T-helper 2 cell treated with Interferon-gamma antibody and Interleukin-4, amounts not matched to agents 100 ng/mL and 5 ng/mL, for 36 hours (primary cell): ENCODE data around the gene DGKZ. TPM values are rescaled to one million over a fixed set of nuclear protein-coding genes. Genes with fewer than 3 reads are reported as not detected.
"Not testable (repeated sequence)": the region's sequence is repeated elsewhere in the genome, so short reads cannot be mapped to it uniquely, and the experiment has no call there.

Source experiments
- intact Hi-C: fragments of 100-400 bp; cut with micrococcal nuclease; formaldehyde crosslinking; loops from one replicate; pipeline ENCODE4 v1.15.1; 2023
- total RNA-seq: library from RNA; stranded (reverse); gene quantifications from 2 replicates; pipeline ENCODE4 v1.2.3, GENCODE V29; 2022

The DGKZ gene
- total RNA-seq, 1 donor from 2014 or later: 152 TPM

DNA sequence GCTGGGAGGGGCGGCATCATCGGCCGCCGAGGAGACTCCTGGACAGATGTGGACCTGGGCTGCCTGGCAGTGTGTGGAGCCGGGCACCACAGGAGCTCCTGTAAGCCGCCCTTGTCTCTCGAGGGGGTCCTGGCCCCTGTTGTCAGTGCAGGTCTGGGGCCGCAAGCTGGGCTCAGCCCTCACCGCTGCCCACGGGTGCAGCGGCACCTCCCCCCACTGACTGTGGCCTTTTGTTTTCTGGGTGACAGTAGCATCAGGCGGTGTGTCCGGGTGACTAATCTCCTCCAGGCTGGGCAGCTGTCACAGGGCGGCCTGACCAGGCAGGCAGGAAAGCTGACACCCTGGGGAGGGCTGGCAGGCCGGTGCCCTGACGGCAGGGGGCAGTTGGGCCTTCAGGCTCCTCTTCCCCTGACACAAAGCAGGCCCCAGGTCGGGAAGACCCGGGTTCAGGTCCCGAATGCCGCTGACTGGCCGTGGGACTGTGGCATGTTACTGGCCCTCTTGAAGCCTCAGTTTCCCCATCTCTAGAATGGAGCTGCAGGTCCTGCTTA, 16.3 kb downstream of the DGKZ start:
- intact Hi-C loops: no loop called here

DNA sequence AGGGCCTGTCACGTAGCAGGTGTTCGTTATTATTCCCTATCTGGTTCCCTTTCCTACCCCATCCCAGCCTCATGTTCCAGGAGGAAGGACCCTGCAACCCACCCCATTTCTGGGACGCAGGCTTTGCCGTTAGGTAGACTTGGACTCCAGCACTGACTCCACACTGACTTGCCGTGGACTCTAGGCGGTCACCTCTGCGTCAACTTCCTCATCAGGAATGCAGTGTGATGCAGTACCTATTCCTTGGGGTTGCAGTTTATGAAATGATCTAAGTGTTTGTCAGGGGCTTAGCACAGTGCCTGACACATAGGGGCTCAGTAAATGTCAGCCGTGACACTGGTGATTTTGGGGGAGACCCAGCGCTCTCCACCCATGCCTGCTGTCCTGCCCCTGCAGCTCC, 16.8 kb downstream of the DGKZ start:
- intact Hi-C loops: no loop called here

DNA sequence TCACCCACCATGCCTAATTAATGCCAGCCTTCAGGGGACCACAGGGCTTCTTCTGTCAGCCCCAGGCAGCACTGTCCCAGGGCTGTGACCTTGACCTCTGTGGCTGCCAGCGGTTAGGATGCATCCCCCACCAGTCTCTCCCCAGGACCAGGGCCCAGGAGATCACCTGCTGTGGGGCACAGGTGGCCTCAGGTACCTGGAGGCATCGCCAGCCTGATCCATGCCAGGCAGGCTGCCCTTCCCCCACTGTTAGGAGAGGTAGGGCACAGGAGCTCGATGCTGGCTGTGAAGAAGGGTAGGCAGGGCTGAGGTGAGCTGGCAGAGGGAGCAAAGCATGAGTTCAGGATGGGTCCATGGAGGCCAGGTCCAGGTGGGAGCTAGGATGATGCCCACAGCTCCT, 17.5 kb downstream of the DGKZ start:
- intact Hi-C loops: no loop called here

DNA sequence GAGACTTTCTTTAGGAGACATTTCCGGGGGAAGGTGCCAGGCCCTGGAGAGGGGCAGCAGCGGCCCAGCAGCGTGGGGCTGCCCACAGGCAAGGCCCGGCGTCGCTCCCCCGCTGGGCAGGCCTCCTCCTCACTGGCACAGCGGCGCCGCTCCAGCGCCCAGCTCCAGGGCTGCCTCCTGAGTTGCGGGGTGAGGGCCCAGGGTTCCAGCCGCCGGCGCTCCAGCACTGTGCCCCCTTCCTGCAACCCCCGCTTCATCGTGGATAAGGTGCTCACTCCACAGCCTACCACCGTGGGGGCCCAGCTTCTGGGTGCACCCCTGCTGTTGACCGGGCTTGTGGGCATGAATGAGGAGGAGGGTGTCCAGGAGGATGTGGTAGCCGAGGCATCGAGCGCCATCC, 19.0 kb downstream of the DGKZ start:
- intact Hi-C loops: no loop called here

DNA sequence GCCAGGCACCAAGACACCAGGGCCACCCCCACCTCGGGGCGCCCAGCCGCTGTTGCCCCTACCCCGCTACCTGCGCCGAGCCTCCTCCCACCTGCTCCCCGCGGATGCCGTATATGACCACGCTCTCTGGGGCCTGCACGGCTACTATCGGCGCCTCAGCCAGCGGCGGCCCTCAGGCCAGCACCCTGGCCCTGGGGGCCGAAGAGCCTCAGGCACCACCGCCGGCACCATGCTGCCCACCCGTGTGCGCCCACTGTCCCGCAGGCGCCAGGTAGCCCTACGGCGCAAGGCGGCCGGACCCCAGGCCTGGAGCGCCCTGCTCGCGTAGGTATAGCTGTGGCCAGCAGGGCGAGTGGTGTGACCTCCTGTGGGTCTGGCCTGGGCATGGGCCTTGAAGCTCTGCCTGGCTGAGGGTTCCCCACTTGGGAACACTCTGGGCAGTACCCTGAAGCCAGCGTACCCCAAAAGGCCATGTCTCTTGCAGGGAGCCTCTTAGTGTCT, 19.4 kb downstream of the DGKZ start:
- intact Hi-C loops: loop anchor here (1.0 kb wide), 2 partner anchors 14 to 127 kb away; no protein-coding TSS in a partner anchor

DNA sequence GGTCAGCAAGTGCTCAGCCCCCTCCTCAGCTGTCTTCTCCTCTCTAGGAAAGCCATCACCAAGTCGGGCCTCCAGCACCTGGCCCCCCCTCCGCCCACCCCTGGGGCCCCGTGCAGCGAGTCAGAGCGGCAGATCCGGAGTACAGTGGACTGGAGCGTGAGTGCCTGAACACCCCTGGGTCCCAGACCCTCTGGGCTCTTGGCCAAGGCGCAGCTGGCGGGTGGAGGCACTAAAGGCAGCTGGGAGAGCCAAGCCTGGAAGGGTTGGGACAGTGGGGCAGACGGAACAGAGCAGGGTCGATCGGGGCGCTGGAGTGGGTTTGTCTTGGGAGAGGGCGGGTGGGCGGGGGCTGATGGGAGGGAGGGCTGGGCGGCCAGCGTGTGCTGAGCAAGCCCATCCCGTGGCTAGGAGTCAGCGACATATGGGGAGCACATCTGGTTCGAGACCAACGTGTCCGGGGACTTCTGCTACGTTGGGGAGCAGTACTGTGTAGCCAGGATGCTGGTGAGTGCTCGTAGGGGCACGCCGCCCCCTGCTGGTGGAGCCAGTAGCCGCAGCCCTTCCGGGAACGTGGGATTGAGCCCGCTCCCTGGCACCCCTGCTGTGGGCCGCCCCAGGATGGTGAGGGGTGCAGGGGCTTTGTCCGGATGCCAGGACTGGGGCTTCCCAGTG, 20.1 kb downstream of the DGKZ start:
- intact Hi-C loops: loop anchor here (1.0 kb wide), 2 partner anchors 15 to 128 kb away; no protein-coding TSS in a partner anchor

DNA sequence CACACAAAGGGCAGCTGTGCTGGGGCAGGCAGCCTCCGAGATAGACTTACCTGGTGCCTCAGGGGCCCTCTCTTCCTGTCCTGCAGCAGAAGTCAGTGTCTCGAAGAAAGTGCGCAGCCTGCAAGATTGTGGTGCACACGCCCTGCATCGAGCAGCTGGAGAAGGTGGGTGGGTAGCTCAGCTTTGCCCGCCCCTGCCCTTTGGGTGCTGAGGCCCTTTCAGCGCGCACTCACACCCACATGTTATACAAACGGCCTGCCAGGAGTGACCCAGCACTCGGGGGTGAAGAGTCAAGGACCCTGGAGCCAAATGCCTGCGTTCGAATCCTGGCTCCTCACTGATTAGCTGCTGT, 20.6 kb downstream of the DGKZ start:
- intact Hi-C loops: loop anchor here (1.0 kb wide), 2 partner anchors 16 to 129 kb away; no protein-coding TSS in a partner anchor

DNA sequence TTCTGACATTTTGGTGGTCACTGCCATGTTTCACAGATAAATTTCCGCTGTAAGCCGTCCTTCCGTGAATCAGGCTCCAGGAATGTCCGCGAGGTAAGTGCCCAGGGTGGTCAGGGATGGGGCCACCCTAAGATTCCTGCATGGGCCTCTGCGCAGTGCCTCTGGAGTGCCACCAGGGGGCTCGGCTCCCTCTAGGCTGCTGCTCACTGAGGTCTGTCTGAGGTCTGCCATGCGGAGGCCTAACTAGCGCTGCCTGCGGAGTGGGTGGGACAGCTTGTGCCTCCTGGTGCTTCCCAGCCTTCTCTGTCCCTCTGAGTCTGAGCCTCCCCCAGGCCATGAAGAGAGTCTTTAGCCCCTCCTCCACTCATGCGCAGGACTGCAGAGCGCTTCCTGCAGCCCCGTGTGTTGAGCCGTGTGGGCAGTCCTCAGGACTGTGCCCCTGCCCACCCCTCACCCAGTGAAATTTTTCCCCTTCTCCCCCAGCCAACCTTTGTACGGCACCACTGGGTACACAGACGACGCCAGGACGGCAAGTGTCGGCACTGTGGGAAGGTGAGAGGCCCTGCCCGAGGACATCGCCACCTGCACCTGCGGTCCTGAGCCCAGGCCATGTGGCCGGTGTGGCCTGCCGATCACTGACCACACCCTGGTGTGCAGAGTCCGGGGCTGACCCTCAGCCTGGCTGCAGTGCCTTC, 22.3 kb downstream of the DGKZ start:
- intact Hi-C loops: no loop called here

DNA sequence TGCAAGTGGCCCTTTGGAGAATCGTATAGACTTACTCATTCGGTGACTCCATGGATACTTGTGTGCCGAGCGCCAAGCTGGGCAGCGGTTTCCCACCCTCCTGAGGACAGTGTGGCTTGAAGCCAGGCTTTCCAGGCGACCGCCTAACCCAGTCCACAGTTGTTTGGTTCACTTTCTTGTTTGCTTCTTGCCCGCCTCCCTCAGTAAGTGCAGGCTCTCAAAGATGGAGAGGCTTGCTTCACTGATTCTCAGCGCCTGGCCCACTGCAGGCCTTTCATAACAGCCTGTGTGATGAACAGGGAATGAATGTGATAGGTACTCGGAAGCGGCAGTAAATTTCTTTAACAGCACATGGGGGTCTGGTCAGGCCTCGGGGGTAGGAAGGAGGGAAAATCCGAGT, 23.0 kb downstream of the DGKZ start:
- intact Hi-C loops: no loop called here

DNA sequence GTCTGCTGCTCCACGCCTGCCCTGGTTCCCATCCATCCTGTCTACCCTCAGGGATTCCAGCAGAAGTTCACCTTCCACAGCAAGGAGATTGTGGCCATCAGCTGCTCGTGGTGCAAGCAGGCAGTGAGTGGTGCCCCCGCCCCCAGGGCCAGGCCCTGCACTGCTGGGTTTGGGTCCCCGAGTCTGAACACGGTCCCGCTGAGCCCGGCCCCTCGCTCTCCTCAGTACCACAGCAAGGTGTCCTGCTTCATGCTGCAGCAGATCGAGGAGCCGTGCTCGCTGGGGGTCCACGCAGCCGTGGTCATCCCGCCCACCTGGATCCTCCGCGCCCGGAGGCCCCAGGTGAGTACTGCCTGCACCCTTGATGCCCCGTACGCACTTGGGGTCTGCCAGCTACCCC, 24.0 kb downstream of the DGKZ start:
- intact Hi-C loops: not testable (repeated sequence)

DNA sequence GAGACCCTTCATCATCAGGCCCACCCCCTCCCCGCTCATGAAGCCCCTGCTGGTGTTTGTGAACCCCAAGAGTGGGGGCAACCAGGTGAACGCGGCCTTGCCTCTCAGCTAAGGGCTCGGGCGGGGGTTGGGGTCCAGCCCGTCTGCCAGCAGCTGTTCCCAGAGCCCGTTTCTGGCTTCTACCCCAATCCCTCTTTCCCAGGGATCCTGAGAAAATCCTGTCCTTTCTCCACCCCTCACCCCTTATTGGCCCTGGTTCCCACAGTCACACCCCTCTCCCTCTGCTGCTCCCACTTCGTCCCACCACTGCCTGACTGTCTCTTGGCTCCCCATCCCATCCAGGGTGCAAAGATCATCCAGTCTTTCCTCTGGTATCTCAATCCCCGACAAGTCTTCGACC, 24.8 kb downstream of the DGKZ start:
- intact Hi-C loops: no loop called here

DNA sequence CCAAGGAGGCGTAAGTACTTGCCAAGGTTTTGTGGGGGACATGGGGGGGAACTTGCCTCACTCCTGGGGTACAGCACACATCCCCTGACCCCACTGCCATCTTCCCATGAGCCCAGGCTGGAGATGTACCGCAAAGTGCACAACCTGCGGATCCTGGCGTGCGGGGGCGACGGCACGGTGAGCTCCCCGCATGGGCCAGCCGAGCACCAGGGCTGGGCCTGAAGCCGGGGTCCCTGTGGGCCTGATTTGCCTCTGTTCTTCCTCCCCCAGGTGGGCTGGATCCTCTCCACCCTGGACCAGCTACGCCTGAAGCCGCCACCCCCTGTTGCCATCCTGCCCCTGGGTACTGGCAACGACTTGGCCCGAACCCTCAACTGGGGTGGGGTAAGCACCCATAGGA, 25.2 kb downstream of the DGKZ start:
- intact Hi-C loops: not testable (repeated sequence)

DNA sequence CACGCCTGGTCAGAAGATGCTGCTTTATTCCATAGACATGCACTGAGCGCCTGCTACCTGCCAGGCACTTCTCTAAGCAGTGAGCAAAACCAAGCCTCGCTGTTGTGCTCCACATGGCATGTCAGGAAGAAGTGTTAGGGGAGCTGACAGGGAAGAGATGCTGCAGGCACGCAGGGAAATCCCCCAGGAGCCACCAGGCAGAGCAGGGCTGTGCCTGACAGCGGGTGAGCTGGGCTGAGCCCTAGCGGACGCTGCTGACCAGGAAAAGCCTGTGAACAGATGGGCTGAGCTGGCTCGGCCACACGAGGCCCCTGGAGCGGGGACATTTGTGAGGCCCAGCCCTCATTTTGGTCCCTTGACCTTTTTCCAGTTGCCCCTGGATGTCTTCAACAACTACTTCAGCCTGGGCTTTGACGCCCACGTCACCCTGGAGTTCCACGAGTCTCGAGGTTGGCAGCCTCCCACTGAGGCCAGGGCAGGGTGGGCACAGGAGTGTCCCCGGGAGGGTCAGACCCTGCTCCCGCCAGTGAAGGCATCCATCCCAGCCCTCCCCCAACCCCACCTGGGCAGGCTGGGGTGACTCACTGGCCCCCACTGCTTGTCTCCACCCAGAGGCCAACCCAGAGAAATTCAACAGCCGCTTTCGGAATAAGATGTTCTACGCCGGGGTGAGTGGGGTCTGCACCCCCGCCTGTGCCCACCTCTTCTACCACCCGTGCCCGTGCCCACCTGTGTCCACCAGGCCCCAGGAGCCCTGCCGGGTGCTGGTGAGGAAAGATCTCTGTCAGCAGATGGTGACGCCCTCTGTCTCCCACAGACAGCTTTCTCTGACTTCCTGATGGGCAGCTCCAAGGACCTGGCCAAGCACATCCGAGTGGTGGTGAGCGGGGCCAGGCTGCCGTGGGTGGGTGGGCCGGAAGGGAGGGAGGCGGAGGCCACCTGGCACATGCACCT, 26.8 kb downstream of the DGKZ start:
- intact Hi-C loops: no loop called here

DNA sequence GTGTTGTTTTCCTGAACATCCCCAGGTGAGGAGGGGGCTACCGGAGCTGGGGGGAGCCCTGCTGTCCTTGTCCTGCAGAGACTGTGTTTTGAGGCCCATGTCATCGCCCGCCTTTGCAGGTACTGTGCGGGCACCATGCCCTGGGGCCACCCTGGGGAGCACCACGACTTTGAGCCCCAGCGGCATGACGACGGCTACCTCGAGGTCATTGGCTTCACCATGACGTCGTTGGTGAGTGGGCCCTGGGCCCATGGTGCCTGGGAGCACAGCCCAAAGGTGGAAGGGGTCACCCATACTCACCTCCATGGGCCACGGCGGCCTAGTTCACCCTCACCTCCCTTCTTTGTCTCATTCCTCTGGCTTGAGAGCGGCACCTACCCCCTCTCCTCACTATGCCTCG, 27.6 kb downstream of the DGKZ start:
- intact Hi-C loops: no loop called here

DNA sequence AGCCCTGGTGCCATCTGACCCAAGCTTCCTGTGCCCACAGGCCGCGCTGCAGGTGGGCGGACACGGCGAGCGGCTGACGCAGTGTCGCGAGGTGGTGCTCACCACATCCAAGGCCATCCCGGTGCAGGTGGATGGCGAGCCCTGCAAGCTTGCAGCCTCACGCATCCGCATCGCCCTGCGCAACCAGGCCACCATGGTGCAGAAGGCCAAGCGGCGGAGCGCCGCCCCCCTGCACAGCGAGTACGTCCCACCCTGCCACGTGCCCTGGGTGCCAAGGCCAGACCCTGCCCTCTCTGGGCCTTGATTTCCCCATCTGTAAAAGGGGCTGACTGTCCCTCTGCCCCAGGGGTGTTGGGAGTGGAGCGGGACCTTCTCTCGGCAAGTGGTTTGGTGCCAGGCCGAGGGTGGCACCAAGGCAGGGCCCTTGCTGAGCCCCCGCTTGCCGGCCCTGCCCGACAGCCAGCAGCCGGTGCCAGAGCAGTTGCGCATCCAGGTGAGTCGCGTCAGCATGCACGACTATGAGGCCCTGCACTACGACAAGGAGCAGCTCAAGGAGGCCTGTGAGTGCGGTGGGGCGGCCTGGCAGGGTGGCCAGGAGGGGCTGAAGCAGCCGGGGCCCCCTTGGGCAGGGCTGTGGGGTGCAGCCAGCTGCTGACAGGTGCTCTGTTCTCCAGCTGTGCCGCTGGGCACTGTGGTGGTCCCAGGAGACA, 28.3 kb downstream of the DGKZ start:
- intact Hi-C loops: no loop called here

DNA sequence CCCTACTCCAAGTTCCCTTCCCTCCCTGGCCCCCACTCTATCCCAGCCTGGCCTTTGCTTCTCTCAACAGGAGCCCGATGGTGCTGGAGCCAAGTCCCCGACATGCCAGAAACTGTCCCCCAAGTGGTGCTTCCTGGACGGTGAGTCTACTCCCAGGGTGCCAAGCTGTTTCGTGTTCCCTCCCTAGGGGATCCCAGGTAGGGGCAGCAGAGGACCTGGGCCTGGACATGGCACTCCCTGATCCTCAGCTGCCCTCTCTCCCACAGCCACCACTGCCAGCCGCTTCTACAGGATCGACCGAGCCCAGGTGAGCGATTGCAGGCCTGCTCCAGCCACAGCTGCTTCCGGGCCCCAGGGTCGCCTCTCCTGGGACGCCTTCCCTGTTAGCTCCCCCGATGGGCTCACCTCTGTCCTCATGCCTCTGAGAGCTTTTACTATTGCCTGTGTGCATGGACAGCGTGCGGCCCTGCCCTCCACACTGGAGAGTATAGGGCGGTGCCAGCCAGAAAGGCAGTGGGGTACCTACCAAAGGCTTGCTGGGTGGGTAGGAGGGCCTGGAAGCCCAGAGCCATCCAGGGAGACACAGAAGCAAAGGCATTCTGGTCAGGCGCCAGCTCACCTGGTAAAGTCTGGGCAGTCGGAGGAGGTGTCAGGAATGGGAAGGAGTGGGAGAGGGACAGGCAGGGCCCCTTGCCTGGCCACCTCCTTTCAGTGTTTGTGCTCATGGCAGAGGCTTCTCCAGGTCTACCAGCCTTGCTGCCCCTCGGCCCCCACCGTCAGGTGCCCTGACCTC, 29.2 kb downstream of the DGKZ start:
- intact Hi-C loops: no loop called here

DNA sequence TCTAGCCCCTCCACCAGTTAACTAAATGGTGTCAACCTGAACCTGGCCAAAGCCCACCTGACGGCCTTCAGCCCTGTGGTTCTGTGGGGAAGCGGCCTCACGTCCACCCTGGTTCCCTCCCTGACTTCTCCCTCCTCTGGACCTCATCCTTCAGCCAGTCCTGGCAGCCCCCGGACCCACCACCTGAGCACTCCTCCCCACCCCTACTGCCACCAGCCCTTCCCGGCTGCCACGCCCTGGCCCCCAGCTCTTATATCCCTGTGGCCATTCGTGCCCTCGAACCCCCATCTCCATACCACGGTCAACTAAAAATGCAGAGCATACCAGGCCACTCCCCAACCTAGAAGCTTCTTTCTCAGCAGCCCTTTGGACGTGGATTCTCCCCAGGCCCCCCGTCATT, 30.0 kb downstream of the DGKZ start:
- intact Hi-C loops: no loop called here

DNA sequence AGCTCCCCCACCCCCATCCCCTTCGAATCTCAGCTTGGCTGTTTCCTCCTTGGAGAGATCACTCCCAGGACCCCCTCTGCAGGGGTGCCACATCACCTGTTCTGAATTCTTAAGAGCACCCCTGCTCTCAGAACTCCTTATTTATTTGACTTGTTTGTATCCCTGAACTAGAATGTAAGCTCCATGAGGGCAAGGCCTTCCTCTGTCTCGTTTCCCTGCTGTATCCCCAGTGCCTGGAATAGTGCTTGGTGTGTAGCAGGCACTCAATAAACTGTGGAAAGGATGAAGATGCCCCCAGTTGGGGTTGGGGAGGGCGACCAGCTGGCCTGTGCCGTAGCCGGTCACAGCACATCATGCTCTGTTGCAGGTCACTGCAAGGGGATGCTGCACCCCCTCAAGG, 30.6 kb downstream of the DGKZ start:
- intact Hi-C loops: no loop called here

DNA sequence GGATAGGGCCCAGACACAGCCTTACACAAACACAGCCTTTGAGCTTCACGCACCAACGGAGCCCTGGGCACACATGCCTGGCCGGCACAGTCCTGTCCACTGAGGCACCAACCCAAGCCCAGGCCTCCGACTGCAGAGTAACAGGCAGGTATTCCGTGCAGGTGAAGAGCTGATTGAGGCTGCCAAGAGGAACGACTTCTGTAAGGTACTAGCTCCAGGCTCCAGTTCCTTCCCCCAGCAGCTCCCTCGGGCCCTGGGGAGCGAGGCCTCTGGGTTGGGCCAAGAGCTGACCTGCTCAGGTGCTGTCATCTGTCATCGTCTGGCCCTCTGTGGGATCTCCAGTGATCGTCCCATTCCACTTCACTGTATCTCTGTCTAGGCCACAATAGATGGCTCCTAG, 31.0 kb downstream of the DGKZ start:
- intact Hi-C loops: no loop called here
